GM21515 (cell line): Measurements from ENCODE around the gene ARID1A.
A peak's percentile ranks its signal among the peaks of the same experiment; 100 is the strongest.
"Not testable (repeated sequence)": the region's sequence is repeated elsewhere in the genome, so short reads cannot be mapped to it uniquely, and the experiment has no call there.

ENCODE experiments used
- ATAC-seq: cut with Tn5 transposase; IDR thresholded peaks from one replicate; pipeline ENCODE4 v1.9.1; 2021; ENCODE audit not compliant: unreplicated experiment

Gene ARID1A

DNA sequence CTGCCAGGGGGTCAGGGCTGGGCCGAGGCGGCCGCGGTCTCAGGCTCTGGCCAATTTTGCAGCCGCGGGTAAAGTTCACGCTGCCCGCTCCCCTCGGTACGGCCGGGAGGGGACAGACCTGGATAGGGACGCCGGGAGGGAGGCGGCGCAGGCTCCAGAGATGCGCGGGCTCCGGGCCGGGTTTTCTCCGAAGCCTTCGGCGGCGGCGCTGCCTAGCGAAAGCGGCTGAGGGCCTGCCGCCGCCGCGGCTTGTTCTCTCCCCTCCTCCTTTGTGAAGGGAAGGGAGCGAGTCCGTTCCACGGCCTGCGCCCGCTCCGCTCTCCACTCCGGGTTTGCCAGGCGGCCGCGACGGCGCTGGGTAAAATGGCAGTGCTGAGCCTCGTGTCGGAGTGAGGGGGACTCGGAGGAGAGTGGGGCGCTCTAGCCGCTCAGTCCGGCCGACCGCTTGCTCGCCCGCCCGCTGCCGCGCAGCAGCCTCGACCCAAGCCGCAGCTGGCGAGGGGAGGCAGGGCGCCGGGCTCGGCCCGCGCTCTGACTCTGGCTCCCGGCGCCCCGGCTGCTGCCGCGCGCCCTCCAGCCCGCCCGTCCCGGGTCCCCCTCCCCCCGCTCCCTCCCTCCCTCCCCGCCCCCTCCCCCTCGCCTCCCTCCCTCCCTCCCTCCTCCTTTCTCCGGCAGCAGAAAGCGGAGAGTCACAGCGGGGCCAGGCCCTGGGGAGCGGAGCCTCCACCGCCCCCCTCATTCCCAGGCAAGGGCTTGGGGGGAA is at the start of gene ARID1A:
TSS of gene ARID1A (plus strand) at position 660 of the 763 bp plus-strand sequence. CDS start 389 bp downstream, outside the sequence.
- ATAC-seq, result peak; percentile 38

DNA sequence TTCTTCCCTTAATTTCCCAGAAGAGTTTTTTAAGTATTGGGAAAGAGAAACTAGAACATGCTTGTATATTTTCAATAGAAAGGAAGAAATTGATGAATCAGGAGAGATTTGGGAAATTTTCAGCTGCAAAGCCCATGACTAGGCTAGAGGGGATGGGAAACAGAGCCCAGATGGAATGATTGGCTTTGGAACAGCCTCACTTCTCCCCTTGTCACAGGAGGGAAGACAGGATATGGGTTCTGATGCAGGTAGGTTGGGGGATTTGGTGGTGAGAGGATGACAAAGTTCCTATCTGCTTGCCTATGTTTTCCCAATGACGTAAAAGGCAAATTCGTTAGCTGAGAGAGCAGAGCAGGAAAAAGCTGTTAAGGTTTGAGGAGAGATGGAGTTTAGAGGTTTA is 31.0 kb upstream of the ARID1A start:
- ATAC-seq, result no peak

GRCh38 chr1:26666855-26667254 is 29.0 kb upstream of the ARID1A start:
- no peak for ATAC-seq

- ATAC-seq, result not testable (repeated sequence)
Measured at GRCh38 chr1:26668106-26668786, 27.6 kb upstream of the ARID1A start.

- ATAC-seq, result no peak
Measured at GRCh38 chr1:26677306-26678115, 18.3 kb upstream of the ARID1A start.

DNA sequence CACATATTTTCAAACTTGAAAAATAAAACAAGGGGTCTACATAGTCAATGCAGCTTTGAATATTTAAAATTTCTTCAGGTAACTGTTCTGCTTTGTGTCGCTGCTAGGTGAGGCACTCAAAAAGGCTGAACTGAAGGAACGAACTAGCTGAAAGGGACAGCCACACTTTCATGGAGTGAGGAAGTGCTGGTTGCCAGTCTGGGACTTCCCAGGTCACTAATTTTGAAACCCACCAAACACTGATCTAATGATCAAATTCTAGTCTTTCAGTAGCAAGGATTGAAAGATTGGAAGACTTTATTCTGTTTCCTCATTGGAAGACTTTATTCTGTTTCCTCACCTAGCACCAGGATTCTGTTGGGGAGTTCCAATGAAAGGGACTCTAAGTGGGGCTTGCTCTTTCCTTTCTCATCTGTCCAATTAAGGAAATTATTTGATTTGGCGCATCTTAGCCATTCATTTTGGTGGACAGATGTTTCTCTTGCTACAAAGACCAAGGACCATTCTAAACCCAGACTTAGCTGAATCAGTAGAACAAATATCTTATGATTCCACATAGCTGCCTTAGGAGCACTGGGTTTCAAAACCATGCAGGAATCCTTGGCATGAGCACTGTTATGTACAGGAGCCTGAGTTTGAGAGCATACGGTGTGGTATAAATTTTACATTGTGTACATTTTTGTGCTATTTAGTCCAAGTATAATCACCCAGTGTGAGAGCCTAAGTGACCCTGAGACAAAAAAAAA is 10.9 kb upstream of the ARID1A start:
- no peak for ATAC-seq

GRCh38 chr1:26686795-26687194 is 9.0 kb upstream of the ARID1A start:
- ATAC-seq, result no peak

GRCh38 chr1:26689504-26689903 is 6.3 kb upstream of the ARID1A start:
- ATAC-seq, result no peak

- no peak for ATAC-seq
Measured at GRCh38 chr1:26690157-26690556, 5.7 kb upstream of the ARID1A start.

DNA sequence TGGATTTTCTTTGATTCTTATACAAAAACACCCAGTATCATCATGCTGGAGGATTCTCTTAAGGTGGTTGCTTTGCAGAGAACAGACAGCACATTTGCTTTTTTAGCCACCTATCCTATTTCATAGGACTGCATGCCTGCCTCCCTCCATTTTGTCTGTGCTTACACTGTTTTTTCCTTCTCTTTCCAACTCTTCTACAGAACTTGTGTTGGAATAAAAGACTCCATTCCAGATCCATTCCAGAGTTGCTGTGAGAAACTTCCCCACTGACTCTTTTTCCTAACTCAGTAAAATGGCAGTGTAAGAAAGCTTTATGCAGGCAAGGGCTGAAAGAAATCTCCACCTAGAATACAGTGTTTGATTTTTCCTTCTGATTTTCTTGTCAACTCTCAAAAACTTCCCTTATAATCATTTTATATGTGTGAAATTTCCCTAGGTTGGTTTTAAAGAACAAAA is 5.2 kb upstream of the ARID1A start:
- no peak for ATAC-seq

GRCh38 chr1:26692211-26692792 is 3.5 kb upstream of the ARID1A start:
- ATAC-seq, result no peak

DNA sequence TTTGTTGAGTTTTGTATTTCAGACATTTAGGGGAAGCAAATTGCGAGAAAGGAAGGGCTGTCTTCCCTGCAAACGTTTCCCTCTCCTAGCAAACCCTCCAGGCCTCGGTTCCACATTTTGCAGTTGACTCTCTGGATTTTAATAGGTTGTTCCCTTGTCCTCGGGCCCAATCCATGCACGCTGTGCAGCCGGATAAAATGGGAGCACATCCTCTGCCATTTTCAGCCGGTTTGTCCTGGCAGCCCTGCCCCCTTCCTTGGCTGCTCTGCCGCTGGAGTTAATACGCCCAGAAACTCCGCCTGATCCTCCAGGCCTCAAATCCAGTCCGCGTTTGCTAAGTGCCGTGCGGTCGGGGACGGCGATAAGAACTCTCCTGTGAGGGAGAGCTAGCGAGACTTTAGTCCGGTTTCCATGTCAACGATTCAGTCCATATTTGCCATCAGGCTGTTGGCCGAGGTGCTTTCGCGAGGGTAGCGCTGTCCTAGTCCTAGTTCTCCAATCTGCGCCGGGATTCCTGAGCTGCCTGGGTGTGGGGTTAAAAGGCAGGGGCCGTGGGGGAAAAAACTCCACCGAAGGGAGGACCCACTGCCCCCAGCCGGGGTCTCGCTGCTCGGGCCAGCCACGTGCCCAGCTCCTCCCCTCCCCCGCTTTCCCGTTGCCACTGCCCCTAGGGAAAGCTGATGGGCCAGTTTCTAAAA is 2.9 kb upstream of the ARID1A start:
- ATAC-seq, result peak; percentile 34

GRCh38 chr1:26693599-26694572 is 1.9 kb upstream of the ARID1A start:
- no peak for ATAC-seq

DNA sequence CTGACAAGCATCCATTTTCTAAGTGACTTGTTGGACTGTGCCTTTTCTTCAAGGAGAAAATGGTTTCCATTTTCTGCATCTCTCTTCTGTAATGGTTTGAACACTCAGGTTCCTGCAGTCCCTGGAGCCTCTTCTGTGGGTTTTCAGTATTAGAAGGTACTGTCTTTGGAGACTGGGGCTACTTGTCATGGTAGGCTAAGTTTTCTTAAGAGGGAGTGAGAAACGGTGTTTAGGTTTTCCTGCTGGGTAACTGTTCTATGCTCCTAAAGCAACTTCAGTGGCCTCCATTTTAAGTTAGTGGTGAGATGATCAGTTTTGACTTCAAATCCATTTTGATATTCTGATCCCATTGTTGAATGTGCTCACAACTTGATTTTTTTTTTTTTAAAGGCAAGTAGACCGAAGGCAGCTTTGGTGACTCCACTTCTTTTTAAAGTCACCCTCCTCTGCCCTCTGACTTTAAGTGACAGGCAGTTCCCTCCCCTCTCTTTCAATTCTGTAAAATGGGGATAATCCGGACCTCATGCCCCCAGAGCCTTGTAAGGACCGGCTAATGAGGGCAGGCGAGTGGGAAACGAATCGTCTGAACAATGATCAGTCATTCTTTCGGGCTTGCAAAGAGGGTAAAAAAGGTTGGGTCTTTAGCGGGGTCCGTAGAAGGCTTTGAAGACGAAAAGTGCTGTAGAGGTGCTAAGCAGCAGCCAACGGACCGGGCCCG is 1.0 kb upstream of the ARID1A start:
- no peak for ATAC-seq

GRCh38 chr1:26696119-26696653 is 371 bp downstream of the ARID1A start:
- ATAC-seq, result no peak

GRCh38 chr1:26696654-26697430 is 1.0 kb downstream of the ARID1A start:
- ATAC-seq, result no peak

DNA sequence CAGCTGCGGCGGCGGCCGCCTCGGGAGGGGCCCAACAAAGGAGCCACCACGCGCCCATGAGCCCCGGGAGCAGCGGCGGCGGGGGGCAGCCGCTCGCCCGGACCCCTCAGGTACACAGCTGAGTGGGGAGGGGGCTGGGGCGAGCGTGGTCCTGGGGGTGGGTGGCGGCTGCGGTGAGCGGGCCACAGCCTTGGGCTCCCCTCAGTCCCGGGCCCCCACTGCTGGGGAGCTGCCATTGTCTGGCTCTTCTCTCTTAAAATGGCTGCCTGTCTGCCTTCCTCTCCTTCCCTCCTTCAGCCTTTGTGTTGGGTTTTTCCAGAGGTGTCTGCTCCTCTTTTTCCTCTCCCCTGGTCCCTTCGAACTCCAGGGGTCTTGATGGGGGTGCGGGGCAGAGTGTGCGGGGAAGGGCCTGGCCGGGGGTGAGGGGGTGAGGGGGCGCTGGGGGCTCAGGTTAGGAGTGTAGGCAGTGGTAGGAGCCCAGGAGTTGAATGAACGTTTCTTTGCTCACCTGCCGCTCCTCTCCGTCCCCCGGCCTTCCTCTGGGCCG is 1.7 kb downstream of the ARID1A start:
- ATAC-seq, result no peak
